Raji (cell line): ENCODE measurements around the gene SCLY.

Experiments used
- POLR2A ChIP-seq: IDR thresholded peaks from 2 replicates; pipeline ENCODE4 v1.6.1; 2011; ENCODE audit warnings: low read depth, low read length, control low read depth; ENCODE audit not compliant: insufficient read depth

The SCLY gene

GRCh38 chr2:238082827-238083226 lies 22.0 kb downstream of the SCLY start:
- TF ChIP-seq POLR2A: no peak

- TF ChIP-seq POLR2A: no peak
Measured at GRCh38 chr2:238083919-238084318, 23.1 kb downstream of the SCLY start.

GRCh38 chr2:238084761-238085160 lies 24.0 kb downstream of the SCLY start:
- TF ChIP-seq POLR2A: no peak

- no peak for TF ChIP-seq POLR2A
Measured at GRCh38 chr2:238085899-238086298, 25.1 kb downstream of the SCLY start.

- no peak for TF ChIP-seq POLR2A
Measured at GRCh38 chr2:238087211-238087610, 26.4 kb downstream of the SCLY start.

- TF ChIP-seq POLR2A: no peak
Measured at GRCh38 chr2:238090887-238091286, 30.1 kb downstream of the SCLY start.

- TF ChIP-seq POLR2A: no peak
Measured at GRCh38 chr2:238091436-238092060, 30.7 kb downstream of the SCLY start.

- no peak for TF ChIP-seq POLR2A
Measured at GRCh38 chr2:238092486-238093035, 31.8 kb downstream of the SCLY start.

GRCh38 chr2:238093181-238094140 lies 32.7 kb downstream of the SCLY start:
- TF ChIP-seq POLR2A: no peak

- TF ChIP-seq POLR2A: no peak
Measured at GRCh38 chr2:238094438-238095022, 33.7 kb downstream of the SCLY start.

GRCh38 chr2:238095143-238095542 lies 34.3 kb downstream of the SCLY start:
- no peak for TF ChIP-seq POLR2A

GRCh38 chr2:238096311-238097011 lies 35.7 kb downstream of the SCLY start:
- TF ChIP-seq POLR2A: no peak

- TF ChIP-seq POLR2A: no peak
Measured at GRCh38 chr2:238097201-238097987, 36.6 kb downstream of the SCLY start.
